MM.1S (cell line): ENCODE data around the gene ABCG4.

Experiments
- DNase-seq: peaks from one replicate; pipeline ENCODE4 v3.0.0-alpha.2; 2015
- H2AFZ ChIP-seq: fragments of 300-600 bp; sonication (generic); 2 replicates; pipeline ENCODE4 v1.6.0; 2016; ENCODE audit warnings: antibody characterized with exemption, low read length
- H3F3A ChIP-seq: fragments of 300-600 bp; sonication (generic); 2 replicates; pipeline ENCODE4 v1.6.1; 2016; ENCODE audit warnings: mild to moderate bottlenecking, antibody characterized with exemption, low read length, moderate library complexity, mixed read lengths; ENCODE audit not compliant: insufficient read depth
- H3K27ac ChIP-seq: fragments of 300-600 bp; sonication (generic); 2 replicates; pipeline ENCODE4 v1.5.1; 2016; ENCODE audit warnings: mild to moderate bottlenecking, low read length
- H3K27me3 ChIP-seq: fragments of 300-600 bp; sonication (generic); replicated peaks from 2 replicates; pipeline ENCODE4 v1.6.0; 2016; ENCODE audit warnings: low read length; ENCODE audit not compliant: insufficient read depth
- H3K36me3 ChIP-seq: fragments of 300-600 bp; sonication (generic); replicated peaks from 2 replicates; pipeline ENCODE4 v1.6.1; 2016; ENCODE audit warnings: mild to moderate bottlenecking, low read length, mixed read lengths; ENCODE audit not compliant: insufficient read depth
- H3K4me1 ChIP-seq: fragments of 300-600 bp; sonication (generic); 2 replicates; pipeline ENCODE4 v1.6.1; 2016; ENCODE audit warnings: low read length, mixed read lengths
- H3K4me2 ChIP-seq: fragments of 300-600 bp; sonication (generic); 2 replicates; pipeline ENCODE4 v1.6.0; 2016; ENCODE audit warnings: low read depth, low read length
- H3K4me3 ChIP-seq: fragments of 300-600 bp; sonication (generic); 2 replicates; pipeline ENCODE4 v1.5.1; 2016; ENCODE audit warnings: low read length, mixed read lengths
- H3K79me2 ChIP-seq: fragments of 300-600 bp; sonication (generic); 2 replicates; pipeline ENCODE4 v1.6.1; 2016; ENCODE audit warnings: mixed run types, low read length, mixed read lengths
- H3K9ac ChIP-seq: fragments of 300-600 bp; sonication (generic); 2 replicates; pipeline ENCODE4 v1.6.1; 2016; ENCODE audit warnings: low read length, mixed read lengths
- H3K9me2 ChIP-seq: fragments of 300-600 bp; sonication (generic); replicated peaks from 2 replicates; pipeline ENCODE4 v1.6.1; 2016; ENCODE audit warnings: mild to moderate bottlenecking, low read length, mixed read lengths; ENCODE audit not compliant: insufficient read depth
- H3K9me3 ChIP-seq: fragments of 300-600 bp; sonication (generic); replicated peaks from 2 replicates; pipeline ENCODE4 v1.6.1; 2016; ENCODE audit warnings: mild to moderate bottlenecking, low read length, mixed read lengths; ENCODE audit not compliant: insufficient read depth
- H4K20me1 ChIP-seq: fragments of 300-600 bp; sonication (generic); 2 replicates; pipeline ENCODE4 v1.6.1; 2016; ENCODE audit warnings: mild to moderate bottlenecking, low read length, moderate library complexity, mixed read lengths; ENCODE audit not compliant: insufficient read depth
- CTCF ChIP-seq: fragments of 300-600 bp; sonication (generic); IDR thresholded peaks from 2 replicates; pipeline ENCODE4 v1.5.1; 2016; ENCODE audit warnings: antibody characterized with exemption, low read length, mixed read lengths
- EZH2 ChIP-seq: fragments of 300-600 bp; sonication (generic); optimal IDR thresholded peaks from 2 replicates; pipeline ENCODE3; 2017; ENCODE audit warnings: low read depth, mild to moderate bottlenecking, antibody characterized with exemption, low read length, mixed read lengths
- EZH2phosphoT487 ChIP-seq: fragments of 300-600 bp; sonication (generic); IDR thresholded peaks from 2 replicates; pipeline ENCODE4 v1.6.1; 2018; ENCODE audit warnings: antibody characterized with exemption, low read length

Gene ABCG4

DNA sequence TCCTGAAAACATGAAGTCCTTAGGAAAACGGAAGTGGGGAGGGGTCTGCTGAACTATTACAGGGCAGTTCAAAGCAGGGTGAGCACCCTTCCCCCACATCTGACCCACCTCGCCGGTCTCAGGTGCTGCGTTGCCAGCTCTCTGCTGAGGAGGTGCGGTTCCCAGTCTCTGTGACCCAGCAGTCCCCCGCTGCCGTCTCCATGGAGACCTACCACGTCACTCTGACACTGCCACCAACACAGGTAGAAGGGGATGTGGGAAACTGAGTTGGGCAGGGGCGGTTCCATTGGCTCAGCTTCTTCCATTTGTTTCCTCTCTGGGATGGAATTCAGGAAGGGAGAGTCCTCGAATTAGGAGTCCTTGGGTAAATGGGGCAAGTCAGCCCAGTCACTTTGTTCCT, 38.4 kb upstream of the ABCG4 start:
- peaks cover 42% of the 10 kb centered on the region for H3K79me2 ChIP-seq
- no peaks in the 10 kb centered on the region for H3K27me3 ChIP-seq
- H3K27ac ChIP-seq, result no peak overlapping the region
- H3K4me2 ChIP-seq, result no peak overlapping the region
- H3K9me3 ChIP-seq, result no peaks in the 10 kb centered on the region
- no peak overlapping the region for H3K9ac ChIP-seq
- H3F3A ChIP-seq, result peaks cover 21% of the 10 kb centered on the region
- no peak overlapping the region for H3K4me3 ChIP-seq
- no peak overlapping the region for H2AFZ ChIP-seq
- no peaks in the 10 kb centered on the region for H4K20me1 ChIP-seq
- TF ChIP-seq EZH2 (no peak), EZH2phosphoT487 (no peak), CTCF (no peak)
- H3K36me3 ChIP-seq, result peaks cover 9% of the 10 kb centered on the region; the same call in 1 of the 2 replicates
- H3K9me2 ChIP-seq, result no peaks in the 10 kb centered on the region
- H3K4me1 ChIP-seq, result peaks cover 26% of the 10 kb centered on the region
- DNase-seq, result no peak

DNA sequence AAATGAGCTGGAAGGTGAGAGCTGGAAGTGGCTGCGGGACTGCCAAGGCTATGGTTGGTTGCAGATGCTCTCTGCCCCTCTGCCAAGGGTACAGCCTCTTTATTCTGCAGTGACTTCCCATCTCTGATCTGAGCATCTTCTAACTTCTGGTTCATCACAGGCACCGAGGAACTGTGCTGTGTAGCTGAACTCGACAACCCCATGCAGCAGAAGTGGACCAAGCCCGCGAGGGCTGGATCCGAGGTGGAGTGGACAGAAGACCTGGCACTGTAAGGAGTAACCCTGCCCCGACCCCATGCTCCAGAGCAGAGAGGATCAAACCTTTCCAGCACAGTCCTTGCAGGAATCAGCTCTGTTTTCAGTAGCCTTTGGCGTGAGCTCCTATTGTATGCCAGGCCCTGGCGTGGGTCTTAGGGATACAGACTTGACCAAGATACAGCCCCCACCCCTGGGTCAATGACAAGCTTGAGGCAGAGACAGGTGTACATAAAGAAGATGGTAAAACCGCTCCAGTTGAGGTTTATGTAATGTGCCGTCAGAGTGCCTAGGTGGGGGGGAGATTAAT, 37.4 kb upstream of the ABCG4 start:
- Histone ChIP-seq H3K4me2 (no peak overlapping the region), H4K20me1 (no peaks in the 10 kb centered on the region), H3K9ac (no peak overlapping the region), H3K4me3 (no peak overlapping the region), H3K27me3 (no peaks in the 10 kb centered on the region), H3K9me2 (no peaks in the 10 kb centered on the region), H3K27ac (no peak overlapping the region), H3K9me3 (no peaks in the 10 kb centered on the region), H2AFZ (no peak overlapping the region), H3K79me2 (peaks cover 42% of the 10 kb centered on the region), H3K4me1 (peaks cover 16% of the 10 kb centered on the region), H3F3A (peaks cover 14% of the 10 kb centered on the region; the same call in 1 of the 2 replicates), H3K36me3 (peaks cover 9% of the 10 kb centered on the region; the same call in 1 of the 2 replicates)
- no peak for DNase-seq
- no peak for TF ChIP-seq CTCF
- no peak for TF ChIP-seq EZH2
- TF ChIP-seq EZH2phosphoT487, result no peak

DNA sequence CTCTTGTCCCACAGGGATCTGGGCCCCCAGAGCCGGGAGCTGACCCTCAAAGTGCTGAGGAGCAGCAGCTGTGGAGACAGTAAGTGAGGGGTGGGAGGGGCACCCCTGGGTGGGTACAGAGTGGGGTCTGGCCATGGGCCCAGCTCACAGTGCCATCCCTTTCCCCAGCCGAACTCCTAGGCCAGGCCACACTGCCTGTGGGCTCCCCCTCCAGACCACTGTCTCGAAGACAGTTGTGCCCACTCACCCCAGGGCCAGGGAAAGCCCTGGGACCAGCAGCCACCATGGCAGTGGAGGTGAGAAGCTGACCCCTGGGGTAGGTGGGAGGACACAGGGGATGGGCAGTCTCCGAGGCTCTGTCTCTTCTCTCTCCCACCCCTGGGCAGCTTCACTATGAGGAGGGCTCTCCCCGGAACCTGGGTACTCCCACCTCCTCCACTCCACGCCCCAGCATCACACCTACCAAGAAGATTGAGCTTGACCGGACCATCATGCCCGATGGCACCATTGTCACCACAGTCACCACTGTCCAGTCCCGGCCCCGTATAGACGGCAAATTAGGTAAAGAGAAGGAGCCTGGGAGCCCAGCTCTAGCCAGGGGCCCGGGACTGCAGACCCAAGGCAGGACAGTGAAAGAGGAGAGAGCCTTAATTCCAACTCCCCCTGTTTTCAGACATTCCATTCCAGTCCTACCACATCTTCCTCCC, 36.4 kb upstream of the ABCG4 start:
- H3K36me3 ChIP-seq, result peaks cover 9% of the 10 kb centered on the region; the same call in 1 of the 2 replicates
- H3K4me1 ChIP-seq, result peaks cover 11% of the 10 kb centered on the region
- peaks cover 36% of the 10 kb centered on the region for H3K79me2 ChIP-seq

More for the DNA sequence above, 36.4 kb upstream of the ABCG4 start:
- no peaks in the 10 kb centered on the region for H3K9me3 ChIP-seq
- DNase-seq, result no peak
- H3K27ac ChIP-seq, result no peak overlapping the region
- no peak overlapping the region for H3K4me2 ChIP-seq
- H3K9ac ChIP-seq, result no peak overlapping the region
- no peaks in the 10 kb centered on the region for H4K20me1 ChIP-seq
- no peak for TF ChIP-seq EZH2
- TF ChIP-seq CTCF, result no peak
- no peak for TF ChIP-seq EZH2phosphoT487
- no peak overlapping the region for H2AFZ ChIP-seq
- H3K27me3 ChIP-seq, result no peaks in the 10 kb centered on the region
- H3K4me3 ChIP-seq, result no peak overlapping the region
- peaks cover 9% of the 10 kb centered on the region; the same call in 1 of the 2 replicates for H3F3A ChIP-seq
- no peaks in the 10 kb centered on the region for H3K9me2 ChIP-seq
